SK-N-DZ (cell line): ENCODE data around the gene INTS3.
"Not testable (repeated sequence)": the region's sequence is repeated elsewhere in the genome, so short reads cannot be mapped to it uniquely, and the experiment has no call there.

Source experiments
- DNase-seq: peaks from one replicate; pipeline ENCODE4 v3.0.0-alpha.2; 2015; ENCODE audit warnings: low spot score

INTS3 gene

DNA sequence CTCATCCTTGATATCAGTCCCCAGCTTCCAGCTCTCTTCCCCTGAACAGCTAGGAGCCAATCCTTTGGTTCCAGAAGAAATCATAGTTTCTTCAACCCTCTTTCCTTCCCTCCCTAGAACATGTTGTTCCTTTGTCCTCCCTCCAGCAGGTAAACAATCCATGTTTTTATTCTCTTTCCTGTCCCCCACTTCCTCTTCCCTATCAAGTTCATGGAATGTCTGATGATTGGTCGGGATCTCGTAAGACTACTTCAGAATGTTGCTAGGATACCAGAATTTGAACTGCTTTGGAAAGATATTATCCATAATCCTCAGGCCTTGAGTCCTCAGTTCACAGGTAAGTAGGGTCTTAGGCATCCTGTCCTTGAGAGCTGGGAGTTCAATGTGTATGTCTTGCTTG, 24.2 kb downstream of the INTS3 start:
- no peak for DNase-seq

DNA sequence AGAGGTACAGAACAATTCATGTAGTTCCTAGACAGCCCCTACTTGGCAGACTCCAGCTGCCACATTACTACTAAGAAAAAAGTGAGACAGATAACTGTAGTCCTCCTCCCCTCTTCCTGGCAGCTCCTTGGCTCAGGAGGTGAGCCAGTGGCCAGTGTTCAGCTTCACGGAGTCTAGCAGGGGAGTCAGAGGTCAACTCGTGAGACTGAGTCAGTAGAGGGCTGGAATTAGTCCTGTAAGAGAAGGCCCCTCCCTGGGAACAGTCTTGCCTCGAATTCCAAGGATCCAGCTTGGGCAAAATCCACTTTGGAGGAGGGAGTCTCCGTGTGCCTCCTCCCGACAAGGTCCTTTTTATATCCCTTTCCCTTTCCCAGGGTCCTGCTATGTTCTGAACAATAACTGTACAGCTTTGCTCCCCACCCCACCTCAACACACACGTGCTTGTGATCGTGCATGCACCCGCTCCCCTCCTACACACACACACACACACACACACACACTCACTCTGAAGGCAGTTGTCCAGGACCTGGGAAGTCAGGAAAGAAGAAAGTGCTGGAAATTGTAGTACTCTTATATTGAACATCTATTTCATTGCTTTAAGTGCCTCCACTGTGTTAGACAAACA, 24.8 kb downstream of the INTS3 start:
- DNase-seq, result no peak

DNA sequence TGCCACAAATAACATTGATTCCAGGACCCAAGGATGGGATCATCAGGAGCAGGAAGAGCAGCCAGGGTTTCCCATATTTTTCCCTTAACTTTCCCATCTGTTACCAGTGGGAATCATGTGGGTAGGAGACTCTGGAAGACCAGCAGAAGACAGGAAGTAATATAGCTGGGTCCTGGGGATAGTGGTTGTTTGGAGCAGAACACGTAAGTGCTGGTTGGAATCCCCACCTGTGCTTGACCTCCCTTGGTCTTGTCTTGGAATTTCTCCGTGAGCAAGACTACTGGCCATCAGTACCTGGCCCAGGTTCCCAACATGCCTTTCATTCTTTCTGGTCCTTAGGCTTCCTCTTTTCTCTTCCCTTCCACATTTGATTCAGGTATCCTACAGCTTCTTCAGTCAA, 26.4 kb downstream of the INTS3 start:
- no peak for DNase-seq

DNA sequence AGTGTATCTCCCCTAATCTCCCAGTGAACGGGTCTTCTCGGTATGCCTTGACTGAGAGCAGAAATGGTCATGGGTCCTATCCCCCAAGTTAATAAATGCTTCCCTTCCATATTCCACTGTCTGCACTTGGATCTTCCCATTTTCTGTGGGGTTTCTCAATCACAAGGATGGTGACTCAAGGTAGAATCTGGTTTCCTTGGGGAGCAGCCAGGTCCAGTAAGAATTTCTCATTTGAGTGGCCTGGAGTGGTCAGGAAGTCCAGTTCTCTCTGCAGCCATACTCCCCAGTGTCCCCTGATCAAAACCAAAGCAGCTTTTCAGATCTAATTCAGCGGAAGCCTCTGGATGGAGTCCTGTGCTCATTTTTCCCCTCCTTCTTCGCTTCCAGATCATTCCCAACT, 32.6 kb downstream of the INTS3 start:
- no peak for DNase-seq

DNA sequence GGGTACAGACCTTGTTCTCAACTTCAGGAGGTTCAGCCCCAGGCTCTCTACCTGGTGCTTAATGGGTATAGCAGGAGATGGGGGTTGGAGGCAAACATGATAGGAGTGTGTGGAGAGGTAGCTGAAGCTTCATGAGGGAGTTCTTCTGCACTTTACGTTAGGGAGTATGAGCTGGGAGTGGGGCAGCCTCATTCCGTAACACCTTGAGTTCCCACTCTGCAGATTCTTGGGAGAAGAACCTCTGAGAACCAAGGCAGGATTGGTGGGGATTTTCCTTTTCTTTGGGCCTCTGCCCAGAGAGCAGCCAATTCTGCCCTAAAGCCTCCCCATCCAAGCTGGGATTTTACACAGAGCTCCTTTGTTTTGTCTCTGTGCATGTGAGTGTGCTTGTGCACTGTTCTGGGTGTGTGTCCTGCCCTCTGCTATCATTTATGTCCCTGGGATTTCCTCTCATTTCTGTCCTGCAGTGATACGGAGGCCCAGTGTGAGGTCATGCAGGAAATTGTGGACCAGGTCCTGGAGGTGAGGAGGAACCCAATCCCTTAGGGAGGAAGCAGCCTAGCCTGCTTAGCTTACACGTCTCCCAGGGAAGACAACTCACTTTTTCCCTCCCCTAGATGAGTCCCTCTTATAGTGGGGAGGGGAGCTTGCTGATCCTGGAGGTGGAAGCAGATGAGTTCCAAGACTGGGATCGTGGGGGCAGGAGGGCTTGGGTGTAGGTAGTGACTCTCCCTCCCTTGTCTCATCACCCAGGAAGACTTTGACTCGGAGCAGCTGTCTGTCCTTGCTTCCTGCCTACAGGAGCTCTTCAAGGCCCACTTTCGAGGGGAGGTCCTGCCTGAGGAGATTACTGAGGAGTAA, 35.7 kb downstream of the INTS3 start:
- no peak for DNase-seq

DNA sequence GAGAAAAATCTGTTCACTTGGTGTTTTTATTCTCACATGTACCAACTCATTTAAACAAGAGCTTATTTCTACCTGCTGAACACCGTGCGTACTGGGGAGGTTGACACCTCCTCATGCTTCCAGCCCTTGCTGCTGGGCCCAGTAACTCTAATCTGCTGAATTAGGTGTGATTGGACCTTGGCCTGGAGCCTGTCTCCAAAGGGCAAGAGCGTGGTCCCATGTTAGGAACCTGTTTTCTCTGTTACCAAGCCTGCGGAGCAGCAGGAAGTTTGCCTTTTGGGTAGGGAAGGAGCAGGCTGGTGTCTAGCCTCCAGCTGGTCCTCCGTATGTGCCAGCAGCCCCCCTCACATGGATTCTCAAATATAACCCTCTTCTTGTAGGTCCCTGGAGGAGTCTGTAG, 36.5 kb downstream of the INTS3 start:
- DNase-seq, result no peak

DNA sequence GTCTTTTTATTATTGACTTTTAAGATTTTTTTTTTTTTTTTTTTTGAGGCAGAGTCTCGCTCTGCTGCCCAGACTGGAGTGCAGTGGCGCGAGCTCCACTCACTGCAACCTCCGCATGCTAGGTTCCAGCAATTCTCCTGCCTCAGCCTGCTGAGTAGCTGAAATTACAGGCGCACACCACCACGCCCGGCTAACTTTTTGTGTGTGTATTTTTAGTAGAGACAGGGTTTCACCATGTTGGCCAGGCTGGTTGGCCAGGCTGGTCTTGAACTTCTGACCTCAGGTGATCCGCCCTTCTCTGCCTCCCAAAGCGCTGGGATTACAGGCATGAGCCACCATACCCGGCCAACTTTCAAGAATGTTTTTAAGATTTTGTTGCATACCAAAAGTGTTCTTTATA, 38.8 kb downstream of the INTS3 start:
- not testable (repeated sequence) for DNase-seq

DNA sequence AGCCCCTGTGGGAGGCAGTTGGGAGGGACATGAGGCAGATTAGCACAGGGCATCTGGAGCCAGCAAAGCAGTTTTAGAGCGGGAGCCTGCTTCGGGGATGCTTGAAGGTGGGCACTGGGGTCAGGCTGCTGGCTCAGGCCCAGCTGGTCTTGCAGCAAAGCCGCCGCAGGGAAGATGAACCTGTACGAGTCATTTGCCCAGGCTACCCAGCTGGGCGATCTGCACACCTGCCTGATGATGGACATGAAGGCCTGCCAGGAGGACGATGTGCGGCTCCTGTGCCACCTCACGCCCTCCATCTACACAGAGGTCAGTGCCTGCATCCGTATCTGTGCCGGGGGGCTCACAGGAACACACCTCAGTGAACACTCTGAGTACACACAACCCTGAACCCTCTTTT, 39.7 kb downstream of the INTS3 start:
- no peak for DNase-seq

DNA sequence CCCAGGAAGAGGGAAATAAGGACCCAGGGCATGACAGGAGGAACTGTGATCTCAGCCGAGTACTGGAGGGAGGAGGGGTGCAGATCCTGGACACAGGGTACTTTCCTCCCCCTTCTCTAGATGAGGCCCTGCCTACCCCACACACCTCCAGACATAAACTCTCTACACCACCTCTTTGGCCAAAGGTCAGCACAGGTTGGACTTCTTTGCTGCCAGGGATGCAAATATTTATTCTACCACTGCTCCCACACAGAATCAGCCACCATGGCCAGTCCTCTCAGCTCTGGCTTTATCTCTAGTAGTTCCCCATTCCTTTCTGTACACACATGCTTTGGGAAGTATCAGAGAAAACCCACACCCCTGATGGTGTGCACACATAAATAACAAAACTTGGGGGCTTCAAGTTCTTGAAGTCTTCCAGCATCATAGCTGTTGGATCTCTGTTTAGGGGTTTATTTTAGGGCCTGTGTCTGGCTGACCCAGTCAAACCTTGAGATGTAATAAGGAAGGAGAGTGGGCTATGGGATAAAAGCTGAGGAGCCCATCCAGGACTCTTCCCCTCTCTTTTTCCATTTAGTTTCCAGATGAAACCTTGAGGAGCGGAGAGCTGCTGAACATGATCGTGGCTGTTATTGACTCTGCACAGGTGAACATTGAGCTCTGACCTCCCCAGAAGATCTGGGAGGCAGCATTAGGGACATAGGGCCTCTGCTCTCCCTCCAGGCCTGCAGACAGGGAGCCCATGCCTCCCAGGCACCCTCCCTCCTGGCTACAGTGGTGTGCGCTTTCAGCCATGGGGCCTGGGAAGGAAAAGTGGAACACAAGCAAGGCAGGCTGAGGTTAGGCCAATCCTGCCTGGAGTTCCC, 40.7 kb downstream of the INTS3 start:
- DNase-seq, result no peak

DNA sequence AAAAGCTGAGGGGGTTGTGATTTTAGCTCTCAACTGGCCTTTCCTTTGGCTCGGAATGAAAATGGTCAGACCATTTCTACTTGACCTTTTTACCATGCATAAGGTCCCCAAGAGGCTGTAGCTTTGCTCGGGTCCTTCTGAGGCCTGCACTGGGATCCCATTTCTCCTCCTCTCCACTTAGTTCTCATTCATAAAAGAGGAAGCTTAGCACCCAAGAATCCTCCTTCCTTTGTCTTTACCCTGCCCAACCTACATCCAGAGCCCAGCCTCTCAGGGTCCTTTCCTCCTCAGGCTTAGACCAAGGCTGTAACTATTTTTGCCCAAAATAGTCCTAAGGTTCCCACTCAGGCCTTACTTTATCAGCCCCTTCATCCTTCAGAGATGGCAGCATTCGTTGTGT, 41.4 kb downstream of the INTS3 start:
- DNase-seq, result no peak

DNA sequence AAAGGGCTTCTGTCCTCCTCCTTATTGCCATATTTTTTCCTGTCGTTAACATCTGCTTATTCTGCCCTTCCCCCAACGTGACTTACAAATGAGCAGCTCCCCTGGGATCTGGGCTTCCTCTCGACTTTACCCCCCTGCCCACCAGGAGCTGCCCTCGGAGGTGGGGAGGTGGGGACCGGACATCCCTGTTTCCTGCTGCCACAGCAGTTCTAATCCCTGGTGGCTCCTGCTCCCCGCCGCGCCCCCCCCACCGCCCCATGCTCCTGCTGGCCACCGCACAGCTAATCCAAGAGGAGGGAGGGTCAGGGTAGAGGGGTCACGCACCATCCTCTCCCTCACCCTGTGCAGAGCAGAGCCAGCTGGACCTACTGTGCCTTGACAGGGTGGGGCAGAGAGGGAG, 42.9 kb downstream of the INTS3 start:
- DNase-seq, result no peak

DNA sequence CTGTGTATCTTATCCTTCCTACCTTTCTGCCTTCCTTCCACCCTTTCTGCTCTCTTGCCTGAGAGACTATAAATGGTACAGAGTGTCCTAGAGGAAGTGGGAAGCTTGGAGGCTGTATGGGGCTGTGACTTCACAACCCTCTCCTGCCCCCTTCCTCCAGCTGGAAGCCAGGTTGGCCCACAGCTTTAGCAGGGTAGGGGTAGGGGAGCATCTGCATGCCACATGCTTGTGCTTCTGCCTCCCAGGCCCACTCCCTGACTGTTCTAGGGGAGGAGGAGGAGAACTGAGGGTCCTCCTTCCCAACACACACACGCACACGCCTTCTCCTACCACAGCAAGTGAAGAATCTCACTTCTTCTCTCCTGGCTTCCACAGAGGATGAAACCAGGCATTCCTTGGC, 43.4 kb downstream of the INTS3 start:
- no peak for DNase-seq

DNA sequence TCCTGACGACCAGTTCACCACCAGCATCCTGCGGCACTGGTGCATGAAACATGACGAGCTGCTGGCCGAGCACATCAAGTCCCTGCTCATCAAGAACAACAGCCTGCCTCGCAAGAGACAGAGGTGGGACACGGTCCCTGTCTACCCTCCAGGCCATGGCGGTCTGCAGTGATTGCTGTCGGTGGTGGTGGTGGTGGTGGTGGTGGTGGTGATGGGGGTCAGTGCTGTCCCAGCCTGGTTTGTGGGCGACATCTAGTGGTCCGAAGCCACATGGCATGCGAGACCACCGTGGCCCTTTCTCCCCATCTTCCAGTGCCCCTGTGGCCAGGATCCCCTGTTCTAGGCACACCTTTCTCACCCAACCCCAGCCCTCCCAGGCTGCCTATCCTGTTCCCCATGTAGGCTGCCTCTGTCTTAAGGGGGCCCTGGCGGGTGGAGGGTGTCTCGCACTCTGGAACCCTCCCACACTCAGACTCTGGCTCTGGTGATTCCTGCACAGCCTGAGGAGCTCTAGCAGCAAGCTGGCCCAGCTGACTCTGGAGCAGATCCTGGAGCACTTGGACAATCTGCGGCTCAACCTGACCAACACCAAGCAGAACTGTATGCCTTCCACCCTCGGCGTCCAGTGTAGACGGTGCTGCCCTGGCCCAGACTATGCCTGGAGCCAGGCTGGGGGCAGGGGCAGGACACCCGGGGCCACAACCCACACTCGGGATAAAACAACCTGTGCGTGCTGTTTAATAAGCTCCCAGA, 44.2 kb downstream of the INTS3 start:
- peak; percentile 49 for DNase-seq

DNA sequence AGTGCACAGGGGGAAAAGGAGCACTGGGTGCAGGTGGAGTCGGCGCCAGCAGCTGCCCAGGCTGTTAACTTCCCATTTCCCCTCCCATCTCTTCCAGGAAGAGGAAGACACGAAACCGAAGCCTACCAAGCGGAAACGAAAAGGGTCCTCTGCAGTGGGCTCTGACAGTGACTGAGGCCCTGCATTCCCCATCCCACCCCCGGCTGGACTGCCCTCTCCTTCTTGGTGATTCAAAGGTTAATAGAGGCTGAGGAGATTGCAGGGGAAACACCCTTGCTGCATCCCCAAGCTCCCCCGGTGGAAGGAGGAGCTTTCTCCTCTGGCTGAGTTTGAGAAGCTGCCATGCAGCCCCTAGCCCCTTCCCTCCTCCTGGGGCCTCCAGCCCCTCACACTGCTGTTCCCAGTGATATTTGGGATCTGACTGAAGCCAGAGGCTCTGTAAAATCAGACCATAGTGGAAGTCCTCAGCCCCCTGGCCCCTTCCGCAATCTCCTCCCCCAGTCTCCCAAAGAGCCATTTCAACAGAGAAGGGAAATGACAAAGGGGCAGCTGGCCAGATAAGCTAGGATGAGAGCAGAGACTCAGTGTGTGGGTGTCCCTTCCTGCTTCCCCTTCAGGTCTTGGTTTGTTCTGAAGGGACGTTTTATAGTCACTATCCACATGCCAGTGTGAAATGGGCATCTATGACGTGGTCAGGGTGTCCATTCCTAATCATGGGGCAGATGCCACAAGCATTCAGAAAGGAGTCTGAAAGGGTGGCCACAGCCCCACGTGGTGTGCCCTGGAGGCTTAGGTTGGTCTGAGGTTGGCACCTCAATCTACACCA, 45.5 kb downstream of the INTS3 start:
- no peak for DNase-seq

DNA sequence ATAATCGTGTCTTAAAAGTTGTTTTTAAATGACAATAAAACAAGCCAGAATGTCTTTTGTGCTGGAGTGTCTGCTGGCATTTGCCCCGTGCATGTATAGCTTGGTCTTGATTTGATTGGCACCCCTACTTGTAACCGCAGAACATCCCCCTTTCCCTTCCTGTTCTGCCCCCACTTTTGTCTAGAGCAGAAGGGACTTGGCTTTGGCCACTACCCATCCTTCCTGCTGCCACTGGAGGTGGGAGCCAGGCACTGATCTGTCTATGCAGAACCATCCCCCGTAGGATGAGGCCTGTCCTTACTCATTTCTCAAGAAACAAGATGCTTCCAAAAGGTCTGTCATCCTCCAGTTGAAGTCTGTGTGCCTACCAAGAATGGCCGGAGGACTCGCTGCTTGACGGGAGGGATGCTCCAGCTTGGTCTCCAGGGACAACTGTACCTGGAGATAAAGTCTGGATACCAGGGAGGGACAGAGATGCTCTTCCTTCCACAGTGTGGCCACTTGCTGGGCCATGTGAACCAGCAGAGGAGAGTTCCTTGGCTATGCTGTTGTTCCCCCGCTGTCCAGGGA, 46.3 kb downstream of the INTS3 start:
- DNase-seq, result no peak

DNA sequence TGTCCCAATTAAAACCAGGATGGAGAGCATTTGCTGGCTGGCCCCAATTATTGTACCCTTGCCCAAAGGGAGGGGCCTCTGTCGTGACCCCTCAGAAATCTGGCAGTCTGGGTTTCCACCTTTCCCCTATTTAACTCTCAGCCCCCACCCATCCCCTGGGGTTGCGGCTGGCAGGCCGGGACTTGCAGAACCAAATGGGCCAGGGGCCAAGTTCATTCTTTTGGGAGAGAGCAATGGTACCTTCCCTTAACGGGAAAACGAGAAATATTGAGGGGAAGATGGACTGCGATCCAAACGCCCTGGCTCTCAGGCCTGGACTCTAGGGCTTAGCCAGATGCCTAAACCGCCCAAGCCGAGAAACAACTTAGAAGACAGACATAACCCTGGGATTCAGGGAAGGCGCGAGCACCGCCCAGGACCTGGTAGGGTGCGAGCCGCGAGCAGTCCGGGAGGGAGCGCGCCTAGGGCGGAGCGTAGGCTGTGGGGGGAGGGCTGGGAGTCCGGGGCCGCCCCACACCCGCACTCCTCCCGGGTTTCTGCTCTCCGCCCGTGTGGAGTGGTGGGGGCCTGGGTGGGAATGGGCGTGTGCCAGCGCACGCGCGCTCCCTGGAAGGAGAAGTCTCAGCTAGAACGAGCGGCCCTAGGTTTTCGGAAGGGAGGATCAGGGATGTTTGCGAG, 47.1 kb downstream of the INTS3 start, which contains the start of gene SLC27A3:
Gene SLC27A3 (plus strand): TSS at position 628 of the 678 bp plus-strand sequence. CDS start 91 bp downstream, outside the sequence.
- DNase-seq, result peak; percentile 58

DNA sequence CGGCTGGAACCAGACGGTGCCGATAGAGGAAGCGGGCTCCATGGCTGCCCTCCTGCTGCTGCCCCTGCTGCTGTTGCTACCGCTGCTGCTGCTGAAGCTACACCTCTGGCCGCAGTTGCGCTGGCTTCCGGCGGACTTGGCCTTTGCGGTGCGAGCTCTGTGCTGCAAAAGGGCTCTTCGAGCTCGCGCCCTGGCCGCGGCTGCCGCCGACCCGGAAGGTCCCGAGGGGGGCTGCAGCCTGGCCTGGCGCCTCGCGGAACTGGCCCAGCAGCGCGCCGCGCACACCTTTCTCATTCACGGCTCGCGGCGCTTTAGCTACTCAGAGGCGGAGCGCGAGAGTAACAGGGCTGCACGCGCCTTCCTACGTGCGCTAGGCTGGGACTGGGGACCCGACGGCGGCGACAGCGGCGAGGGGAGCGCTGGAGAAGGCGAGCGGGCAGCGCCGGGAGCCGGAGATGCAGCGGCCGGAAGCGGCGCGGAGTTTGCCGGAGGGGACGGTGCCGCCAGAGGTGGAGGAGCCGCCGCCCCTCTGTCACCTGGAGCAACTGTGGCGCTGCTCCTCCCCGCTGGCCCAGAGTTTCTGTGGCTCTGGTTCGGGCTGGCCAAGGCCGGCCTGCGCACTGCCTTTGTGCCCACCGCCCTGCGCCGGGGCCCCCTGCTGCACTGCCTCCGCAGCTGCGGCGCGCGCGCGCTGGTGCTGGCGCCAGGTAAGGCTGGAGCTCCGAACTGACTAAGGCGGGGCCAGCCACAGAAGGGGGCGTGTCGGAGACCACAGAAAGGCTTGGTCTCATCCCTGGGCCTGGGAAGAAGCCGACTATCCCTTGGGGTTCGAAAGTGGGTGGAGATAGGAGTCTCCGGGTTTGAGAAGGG, 47.8 kb downstream of the INTS3 start:
- peak; percentile 84 for DNase-seq

DNA sequence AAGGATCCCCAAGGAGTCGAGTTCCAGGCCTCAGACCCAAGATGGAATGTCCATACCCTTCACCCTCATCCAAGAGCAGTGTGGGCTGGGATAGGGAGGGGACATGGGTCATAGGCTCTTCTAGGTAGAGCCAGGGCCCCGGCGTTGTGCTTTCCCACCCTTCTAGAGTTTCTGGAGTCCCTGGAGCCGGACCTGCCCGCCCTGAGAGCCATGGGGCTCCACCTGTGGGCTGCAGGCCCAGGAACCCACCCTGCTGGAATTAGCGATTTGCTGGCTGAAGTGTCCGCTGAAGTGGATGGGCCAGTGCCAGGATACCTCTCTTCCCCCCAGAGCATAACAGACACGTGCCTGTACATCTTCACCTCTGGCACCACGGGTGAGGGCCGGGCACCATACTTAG, 48.5 kb downstream of the INTS3 start:
- DNase-seq, result no peak
